ENCODE data around the gene ABCC4. TPM values are rescaled to one million over a fixed set of nuclear protein-coding genes. Genes with fewer than 3 reads are reported as not detected.

Gene ABCC4
- total RNA-seq, 1 donor from 2014 or later = 13.3 TPM

- intact Hi-C loops (cut with DNase I) = loop anchor here (5.0 kb wide), 1 partner anchor 216 kb away; no protein-coding TSS in a partner anchor
These were observed 115.4 kb downstream of the ABCC4 start for GRCh38 chr13:95185851-95186250.

GRCh38 chr13:95185311-95185710, 115.9 kb downstream of the ABCC4 start:
- H3K9me3 ChIP-seq = no peaks in the 10 kb centered on the region
- TF ChIP-seq POLR2AphosphoS5 (IDR thresholded peaks at IDR 0.05; ENCODE audit: insufficient read depth in 1 of 2, low read depth in 1 of 2) (no peak), POLR2A (IDR thresholded peaks at IDR 0.05) (no peak)
- TF ChIP-seq, protein P1, sequence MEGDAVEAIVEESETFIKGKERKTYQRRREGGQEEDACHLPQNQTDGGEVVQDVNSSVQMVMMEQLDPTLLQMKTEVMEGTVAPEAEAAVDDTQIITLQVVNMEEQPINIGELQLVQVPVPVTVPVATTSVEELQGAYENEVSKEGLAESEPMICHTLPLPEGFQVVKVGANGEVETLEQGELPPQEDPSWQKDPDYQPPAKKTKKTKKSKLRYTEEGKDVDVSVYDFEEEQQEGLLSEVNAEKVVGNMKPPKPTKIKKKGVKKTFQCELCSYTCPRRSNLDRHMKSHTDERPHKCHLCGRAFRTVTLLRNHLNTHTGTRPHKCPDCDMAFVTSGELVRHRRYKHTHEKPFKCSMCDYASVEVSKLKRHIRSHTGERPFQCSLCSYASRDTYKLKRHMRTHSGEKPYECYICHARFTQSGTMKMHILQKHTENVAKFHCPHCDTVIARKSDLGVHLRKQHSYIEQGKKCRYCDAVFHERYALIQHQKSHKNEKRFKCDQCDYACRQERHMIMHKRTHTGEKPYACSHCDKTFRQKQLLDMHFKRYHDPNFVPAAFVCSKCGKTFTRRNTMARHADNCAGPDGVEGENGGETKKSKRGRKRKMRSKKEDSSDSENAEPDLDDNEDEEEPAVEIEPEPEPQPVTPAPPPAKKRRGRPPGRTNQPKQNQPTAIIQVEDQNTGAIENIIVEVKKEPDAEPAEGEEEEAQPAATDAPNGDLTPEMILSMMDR (IDR thresholded peaks at IDR 0.05) = no peak
- no peaks in the 10 kb centered on the region for H3K4me1 ChIP-seq
- no peak overlapping the region for H3K4me3 ChIP-seq
- no peak overlapping the region for H3K27ac ChIP-seq
- intact Hi-C loops (cut with DNase I) = loop anchor here (5.0 kb wide), 1 partner anchor 217 kb away; no protein-coding TSS in a partner anchor
- H3K27me3 ChIP-seq = no peaks in the 10 kb centered on the region
- no peaks in the 10 kb centered on the region for H3K36me3 ChIP-seq
- DNase-seq (ENCODE audit: extremely low spot score in 2 of 2) = no peak

More at GRCh38 chr13:95185851-95186250, 115.4 kb downstream of the ABCC4 start:
- no peaks in the 10 kb centered on the region for H3K27me3 ChIP-seq
- no peak overlapping the region for H3K4me3 ChIP-seq
- no peaks in the 10 kb centered on the region for H3K9me3 ChIP-seq
- H3K36me3 ChIP-seq = no peaks in the 10 kb centered on the region
- H3K4me1 ChIP-seq = no peaks in the 10 kb centered on the region
- DNase-seq (ENCODE audit: extremely low spot score in 2 of 2) = no peak
- TF ChIP-seq POLR2AphosphoS5 (IDR thresholded peaks at IDR 0.05; ENCODE audit: insufficient read depth in 1 of 2, low read depth in 1 of 2) = no peak
- TF ChIP-seq POLR2A (IDR thresholded peaks at IDR 0.05) = no peak
- TF ChIP-seq, protein P1 (IDR thresholded peaks at IDR 0.05) = no peak
- no peak overlapping the region for H3K27ac ChIP-seq

DNA sequence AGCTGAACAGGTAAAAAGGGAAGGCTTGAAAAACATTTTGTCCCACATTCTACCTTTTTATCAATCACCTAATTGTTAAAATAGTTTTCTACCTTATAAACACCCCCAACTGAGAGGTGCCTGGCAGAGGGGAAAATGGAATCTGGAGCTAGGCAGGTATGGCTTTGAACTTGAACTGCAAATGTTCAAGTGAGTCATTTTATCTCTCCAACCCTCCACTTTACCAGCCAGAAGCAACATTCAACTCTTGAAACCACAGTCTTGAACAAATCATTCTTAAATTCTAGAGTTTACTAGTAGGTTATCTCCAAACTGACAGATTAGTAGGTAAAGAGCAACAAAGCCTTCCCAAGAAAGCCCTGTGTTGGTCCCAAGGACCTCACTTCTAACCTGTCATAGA, 116.9 kb downstream of the ABCC4 start:
- no peaks in the 10 kb centered on the region for H3K27me3 ChIP-seq
- no peak for DNase-seq (ENCODE audit: extremely low spot score in 2 of 2)
- intact Hi-C loops (cut with DNase I) = no loop called here
- no peak overlapping the region for H3K4me3 ChIP-seq
- no peaks in the 10 kb centered on the region for H3K36me3 ChIP-seq
- TF ChIP-seq, protein P1 (IDR thresholded peaks at IDR 0.05) = no peak
- TF ChIP-seq POLR2A (IDR thresholded peaks at IDR 0.05) = no peak
- no peak for TF ChIP-seq POLR2AphosphoS5 (IDR thresholded peaks at IDR 0.05; ENCODE audit: insufficient read depth in 1 of 2, low read depth in 1 of 2)
- H3K27ac ChIP-seq = no peak overlapping the region
- no peaks in the 10 kb centered on the region for H3K4me1 ChIP-seq
- H3K9me3 ChIP-seq = no peaks in the 10 kb centered on the region

- DNase-seq (ENCODE audit: extremely low spot score in 2 of 2) = no peak
- Histone ChIP-seq H3K4me1 (no peaks in the 10 kb centered on the region), H3K4me3 (no peak overlapping the region), H3K36me3 (no peaks in the 10 kb centered on the region), H3K27me3 (no peaks in the 10 kb centered on the region), H3K27ac (no peak overlapping the region), H3K9me3 (no peaks in the 10 kb centered on the region)
- intact Hi-C loops (cut with DNase I) = no loop called here
- TF ChIP-seq, protein P1 (IDR thresholded peaks at IDR 0.05) = no peak
- TF ChIP-seq POLR2AphosphoS5 (IDR thresholded peaks at IDR 0.05; ENCODE audit: insufficient read depth in 1 of 2, low read depth in 1 of 2) = no peak
- TF ChIP-seq POLR2A (IDR thresholded peaks at IDR 0.05) = no peak
These were observed 118.5 kb downstream of the ABCC4 start for GRCh38 chr13:95182570-95183265.

- H3K9me3 ChIP-seq = no peaks in the 10 kb centered on the region
- no peaks in the 10 kb centered on the region for H3K36me3 ChIP-seq
- no peak overlapping the region for H3K27ac ChIP-seq
- H3K27me3 ChIP-seq = no peaks in the 10 kb centered on the region
- no peak for DNase-seq (ENCODE audit: extremely low spot score in 2 of 2)
- TF ChIP-seq POLR2AphosphoS5 (IDR thresholded peaks at IDR 0.05; ENCODE audit: insufficient read depth in 1 of 2, low read depth in 1 of 2) = no peak
- TF ChIP-seq, protein P1 (IDR thresholded peaks at IDR 0.05) = no peak
- no peak for TF ChIP-seq POLR2A (IDR thresholded peaks at IDR 0.05)
- intact Hi-C loops (cut with DNase I) = no loop called here
- H3K4me3 ChIP-seq = no peak overlapping the region
- H3K4me1 ChIP-seq = no peaks in the 10 kb centered on the region
These were observed 119.7 kb downstream of the ABCC4 start for GRCh38 chr13:95181586-95181985.

Measured in vagina (tissue), 2 donors.